Measurements from ENCODE around the gene VWA7. TPM values are rescaled to one million over a fixed set of nuclear protein-coding genes. Genes with fewer than 3 reads are reported as not detected.
A peak's percentile ranks its signal among the peaks of the same experiment; 100 is the strongest.

The VWA7 gene
- total and polyA plus RNA-seq, 4 donors: 2.2 to 14.2 (median 5.7) TPM

DNA sequence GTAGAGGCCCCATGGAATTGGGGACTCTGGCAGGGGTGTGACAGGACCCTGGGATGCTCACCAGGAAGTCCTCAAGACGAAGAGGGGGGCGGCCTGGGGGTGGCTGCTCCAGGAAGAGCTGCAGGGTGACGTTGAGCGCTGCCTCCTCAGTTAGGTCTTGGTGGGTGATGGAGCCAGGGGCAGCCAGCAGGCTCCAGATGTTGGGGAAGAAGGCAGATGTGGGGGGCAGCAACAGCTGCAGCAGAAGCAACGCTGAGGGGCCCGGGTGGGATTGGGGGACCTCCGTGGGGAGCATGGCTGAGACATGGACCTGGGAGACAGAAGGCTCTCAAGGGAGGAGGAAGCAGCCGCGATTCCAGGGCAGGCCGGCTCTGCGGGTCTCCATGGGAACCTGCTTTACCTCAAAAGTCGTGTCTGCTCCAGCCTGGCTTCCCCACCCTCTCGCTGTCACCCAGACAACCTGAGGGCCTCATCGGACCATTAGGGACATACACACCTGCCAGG lies 591 bp downstream of the VWA7 start:
- Histone ChIP-seq H3K9me3 (ENCODE audit: control insufficient read depth in 4 of 4, insufficient read depth in 3 of 4, low read length in 3 of 4) (no peaks in the 10 kb centered on the region), H3K4me3 (no peak overlapping the region), H3K36me3 (ENCODE audit: control insufficient read depth in 4 of 4, insufficient read depth in 4 of 4, low read length in 4 of 4) (peaks cover 0 to 27% (median 12%) of the 10 kb centered on the region in 4 donors), H3K27me3 (ENCODE audit: control insufficient read depth in 3 of 3, insufficient read depth in 3 of 3, low read length in 2 of 3) (no peaks in the 10 kb centered on the region), H3K27ac (ENCODE audit: low read depth in 1 of 2, low read length in 1 of 2) (peak overlapping the region; percentile 49 to 57), H3K9ac (ENCODE audit: insufficient read depth in 1 of 2, low read length in 2 of 2) (no peak overlapping the region), H3K4me1 (ENCODE audit: control insufficient read depth in 5 of 5, insufficient read depth in 5 of 5, low read length in 5 of 5) (peaks cover 0 to 9% (median 0%) of the 10 kb centered on the region in 5 donors)
- peak in 1 of 3 donors; percentile 30 for DNase-seq
- WGBS, 2 donors: 37% methylated on average over 13 to 14 of the region's 14 CpGs
- ATAC-seq (ENCODE audit: insufficient read depth, low FRiP score): no peak
- TF ChIP-seq, protein P1, sequence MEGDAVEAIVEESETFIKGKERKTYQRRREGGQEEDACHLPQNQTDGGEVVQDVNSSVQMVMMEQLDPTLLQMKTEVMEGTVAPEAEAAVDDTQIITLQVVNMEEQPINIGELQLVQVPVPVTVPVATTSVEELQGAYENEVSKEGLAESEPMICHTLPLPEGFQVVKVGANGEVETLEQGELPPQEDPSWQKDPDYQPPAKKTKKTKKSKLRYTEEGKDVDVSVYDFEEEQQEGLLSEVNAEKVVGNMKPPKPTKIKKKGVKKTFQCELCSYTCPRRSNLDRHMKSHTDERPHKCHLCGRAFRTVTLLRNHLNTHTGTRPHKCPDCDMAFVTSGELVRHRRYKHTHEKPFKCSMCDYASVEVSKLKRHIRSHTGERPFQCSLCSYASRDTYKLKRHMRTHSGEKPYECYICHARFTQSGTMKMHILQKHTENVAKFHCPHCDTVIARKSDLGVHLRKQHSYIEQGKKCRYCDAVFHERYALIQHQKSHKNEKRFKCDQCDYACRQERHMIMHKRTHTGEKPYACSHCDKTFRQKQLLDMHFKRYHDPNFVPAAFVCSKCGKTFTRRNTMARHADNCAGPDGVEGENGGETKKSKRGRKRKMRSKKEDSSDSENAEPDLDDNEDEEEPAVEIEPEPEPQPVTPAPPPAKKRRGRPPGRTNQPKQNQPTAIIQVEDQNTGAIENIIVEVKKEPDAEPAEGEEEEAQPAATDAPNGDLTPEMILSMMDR (IDR thresholded peaks at IDR 0.05; ENCODE audit: control extremely low read depth, extremely low read depth): no peak

DNA sequence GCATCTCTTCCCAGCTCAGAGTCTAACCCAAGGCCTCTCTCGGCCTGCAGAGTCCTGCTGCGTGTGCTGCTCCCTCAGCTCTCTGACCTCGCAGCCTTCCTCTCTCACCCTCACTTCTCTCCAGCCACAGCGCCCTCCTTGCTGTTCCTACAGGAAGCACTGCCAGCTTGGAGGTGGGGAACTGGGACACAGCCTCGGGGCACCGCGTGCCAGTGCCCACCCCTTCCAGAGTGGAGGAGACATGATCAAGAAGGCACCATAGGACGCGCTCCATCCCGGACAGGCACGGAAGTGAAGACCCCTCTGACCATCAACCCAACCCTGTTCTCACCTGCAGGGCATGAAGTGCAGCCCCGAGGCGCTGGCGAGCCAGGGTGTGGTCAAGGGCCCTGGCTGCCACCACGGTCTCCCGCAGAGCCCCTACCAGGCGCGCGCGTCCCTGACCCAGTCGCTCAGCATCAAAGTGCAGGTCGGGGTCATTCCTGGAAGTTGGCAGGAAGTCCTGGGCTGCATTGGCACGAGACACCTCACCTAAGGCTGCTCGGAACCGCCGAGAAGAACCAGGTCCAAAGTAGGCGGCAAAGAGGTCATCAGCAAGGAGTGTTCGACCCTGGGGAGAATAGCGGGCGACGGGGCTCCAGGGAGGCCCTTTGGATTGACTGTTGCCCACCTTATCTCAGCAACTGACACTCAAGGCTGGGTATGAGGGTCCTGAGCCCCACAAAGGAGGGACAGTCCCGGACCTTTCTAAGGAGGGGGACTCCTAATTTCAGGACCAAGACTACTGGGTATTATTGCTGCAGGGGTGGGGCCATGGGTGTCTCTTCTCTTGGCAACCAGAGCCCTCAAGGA lies 1.3 kb downstream of the VWA7 start:
- no peaks in the 10 kb centered on the region for H3K9me3 ChIP-seq (ENCODE audit: control insufficient read depth in 4 of 4, insufficient read depth in 3 of 4, low read length in 3 of 4)
- TF ChIP-seq, protein P1 (IDR thresholded peaks at IDR 0.05; ENCODE audit: control extremely low read depth, extremely low read depth): no peak
- DNase-seq (no peak), ATAC-seq (ENCODE audit: insufficient read depth, low FRiP score) (no peak)
- H3K4me3 ChIP-seq: no peak overlapping the region
- H3K9ac ChIP-seq (ENCODE audit: insufficient read depth in 1 of 2, low read length in 2 of 2): no peak overlapping the region
- H3K36me3 ChIP-seq (ENCODE audit: control insufficient read depth in 4 of 4, insufficient read depth in 4 of 4, low read length in 4 of 4): peaks cover 0 to 22% (median 9%) of the 10 kb centered on the region in 4 donors
- no peak overlapping the region for H3K27ac ChIP-seq (ENCODE audit: low read depth in 1 of 2, low read length in 1 of 2)
- peaks cover 0 to 9% (median 0%) of the 10 kb centered on the region in 5 donors for H3K4me1 ChIP-seq (ENCODE audit: control insufficient read depth in 5 of 5, insufficient read depth in 5 of 5, low read length in 5 of 5)
- no peaks in the 10 kb centered on the region for H3K27me3 ChIP-seq (ENCODE audit: control insufficient read depth in 3 of 3, insufficient read depth in 3 of 3, low read length in 2 of 3)
- WGBS, 2 donors: 90% methylated on average over 32 of the region's 32 CpGs

DNA sequence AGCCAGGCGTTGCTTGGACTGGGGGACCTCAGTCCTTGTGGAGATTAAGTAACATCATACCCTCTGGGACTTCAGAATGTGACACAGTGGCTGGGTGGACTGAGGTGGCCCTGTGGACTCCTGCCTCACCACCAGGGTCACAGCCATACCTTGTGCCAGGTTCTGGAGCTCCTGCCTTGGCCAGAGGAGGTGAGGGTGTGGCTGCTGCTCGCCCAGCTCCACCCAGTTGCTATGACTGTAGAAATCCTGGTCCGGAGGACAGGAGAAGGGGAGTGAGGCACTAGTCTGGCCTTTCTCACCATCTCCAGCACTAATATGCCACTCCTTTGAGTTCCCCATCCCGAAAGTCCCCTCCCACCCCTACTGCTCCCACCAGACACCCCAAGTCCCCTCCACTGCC lies 1.9 kb downstream of the VWA7 start:
- no peaks in the 10 kb centered on the region for H3K27me3 ChIP-seq (ENCODE audit: control insufficient read depth in 3 of 3, insufficient read depth in 3 of 3, low read length in 2 of 3)
- no peaks in the 10 kb centered on the region for H3K9me3 ChIP-seq (ENCODE audit: control insufficient read depth in 4 of 4, insufficient read depth in 3 of 4, low read length in 3 of 4)
- H3K36me3 ChIP-seq (ENCODE audit: control insufficient read depth in 4 of 4, insufficient read depth in 4 of 4, low read length in 4 of 4): peaks cover 0 to 15% (median 7%) of the 10 kb centered on the region in 4 donors
- no peak overlapping the region for H3K4me3 ChIP-seq
- TF ChIP-seq, protein P1 (IDR thresholded peaks at IDR 0.05; ENCODE audit: control extremely low read depth, extremely low read depth): no peak
- no peak overlapping the region for H3K27ac ChIP-seq (ENCODE audit: low read depth in 1 of 2, low read length in 1 of 2)
- H3K4me1 ChIP-seq (ENCODE audit: control insufficient read depth in 5 of 5, insufficient read depth in 5 of 5, low read length in 5 of 5): peaks cover 0 to 9% (median 0%) of the 10 kb centered on the region in 5 donors
- H3K9ac ChIP-seq (ENCODE audit: insufficient read depth in 1 of 2, low read length in 2 of 2): no peak overlapping the region
- ATAC-seq (ENCODE audit: insufficient read depth, low FRiP score) (no peak), DNase-seq (no peak)
- WGBS, 2 donors: 79 to 90% methylated on average over 4 of the region's 4 CpGs

All from lung (tissue), 12 donors.